Testis (tissue), 3 donors: ENCODE data around the gene CRADD. TPM values are rescaled to one million over a fixed set of nuclear protein-coding genes. Genes with fewer than 3 reads are reported as not detected.

Experiments used
- DNase-seq: peaks from one replicate; pipeline ENCODE4 v3.0.0-alpha.2; 2019
- H3K27ac ChIP-seq, 2 donors: fragments of 200-600 bp; sonication (generic); one replicate each; pipeline ENCODE4 v1.5.1; 2019
- H3K27me3 ChIP-seq: fragments of 200-600 bp; sonication (generic); one replicate; pipeline ENCODE4 v1.5.1; 2019
- H3K36me3 ChIP-seq: fragments of 200-600 bp; sonication (generic); one replicate; pipeline ENCODE4 v1.5.1; 2017; ENCODE audit warnings: low read depth; ENCODE audit errors: missing control alignments
- H3K4me1 ChIP-seq: fragments of 200-600 bp; sonication (generic); one replicate; pipeline ENCODE4 v1.5.1; 2019
- H3K4me3 ChIP-seq, 2 donors: fragments of 200-600 bp; sonication (generic); one replicate each; pipeline ENCODE4 v1.5.1; 2017 to 2019
- H3K9me3 ChIP-seq: fragments of 200-600 bp; sonication (generic); one replicate; pipeline ENCODE4 v1.5.1; 2017
- CTCF ChIP-seq, 3 experiments: fragments of 450-650 bp in 2 of 3; fragments of 200-600 bp in 1 of 3; sonication (generic) in 1 of 3; IDR thresholded peaks; one replicate each; pipeline ENCODE4 v1.5.1; 2016 to 2019; ENCODE audit warnings: antibody characterized with exemption in 3 of 3, mild to moderate bottlenecking in 2 of 3, moderate library complexity in 1 of 3
- POLR2A ChIP-seq: fragments of 450-650 bp; IDR thresholded peaks from one replicate; pipeline ENCODE4 v1.6.1; 2017; ENCODE audit warnings: antibody characterized with exemption, mild to moderate bottlenecking, moderate library complexity
- WGBS, 2 donors: methylation state at CpG; one replicate each; pipeline ENCODE4 v1.1.5; 2018; 5-methylcytosine and 5-hydroxymethylcytosine counted together
- intact Hi-C: fragments of 100-400 bp; cut with DNase I; formaldehyde crosslinking; loops from one replicate; pipeline ENCODE4 v1.15.1; 2023; ENCODE audit warnings: low total_unique reads
- polyA plus RNA-seq: library from polyadenylated mRNA; stranded (reverse); fragments of 350-450 nt; fragmentation: Illumina TruSeq; extraction: RNeasy Lipid Tissue Mini Kit (QIAGEN cat#74804); gene quantifications from one replicate; pipeline ENCODE4 v1.2.3, GENCODE V29; 2014; ENCODE audit warnings: low read depth, low replicate concordance; ENCODE audit not compliant: insufficient read depth
- total RNA-seq, 2 donors: library from RNA; depleted of rRNA; stranded (reverse); fragments of >200 nt; gene quantifications; one replicate each; pipeline ENCODE4 v1.2.3, GENCODE V29; 2016

Gene CRADD
- total and polyA plus RNA-seq, 3 donors from 2014 or later = 43.2 to 53.0 (median 46.0) TPM

GRCh38 chr12:93760275-93760875 is 83.2 kb downstream of the CRADD start:
- Histone ChIP-seq H3K9me3 (no peaks in the 10 kb centered on the region), H3K27me3 (no peaks in the 10 kb centered on the region), H3K27ac (no peak overlapping the region), H3K4me3 (no peak overlapping the region), H3K36me3 (no peaks in the 10 kb centered on the region), H3K4me1 (peaks cover 4% of the 10 kb centered on the region)
- intact Hi-C loops = no loop called here
- 95 to 98% methylated on average over 3 of the region's 3 CpGs for WGBS, 2 donors
- no peak for DNase-seq
- TF ChIP-seq POLR2A (no peak), CTCF (IDR thresholded peaks at IDR 0.05) (no peak)

- Histone ChIP-seq H3K4me1 (peaks cover 12% of the 10 kb centered on the region), H3K27ac (no peak overlapping the region), H3K36me3 (no peaks in the 10 kb centered on the region), H3K27me3 (no peaks in the 10 kb centered on the region), H3K4me3 (no peak overlapping the region), H3K9me3 (no peaks in the 10 kb centered on the region)
- no peak for DNase-seq
- 86 to 87% methylated on average over 3 of the region's 3 CpGs for WGBS, 2 donors
- TF ChIP-seq CTCF (IDR thresholded peaks at IDR 0.05) (no peak), POLR2A (no peak)
- intact Hi-C loops = no loop called here
Measured at GRCh38 chr12:93762059-93762719, 85.0 kb downstream of the CRADD start.

GRCh38 chr12:93762912-93763553 is 85.9 kb downstream of the CRADD start:
- no peak for TF ChIP-seq POLR2A
- TF ChIP-seq CTCF (IDR thresholded peaks at IDR 0.05) = no peak
- peaks cover 12% of the 10 kb centered on the region for H3K4me1 ChIP-seq

GRCh38 chr12:93763746-93764147 is 86.6 kb downstream of the CRADD start:
- Histone ChIP-seq H3K27me3 (no peaks in the 10 kb centered on the region), H3K4me3 (no peak overlapping the region), H3K4me1 (peaks cover 12% of the 10 kb centered on the region), H3K9me3 (no peaks in the 10 kb centered on the region), H3K27ac (no peak overlapping the region), H3K36me3 (no peaks in the 10 kb centered on the region)
- 82 to 85% methylated on average over 3 of the region's 3 CpGs for WGBS, 2 donors
- no peak for TF ChIP-seq CTCF (IDR thresholded peaks at IDR 0.05)
- no peak for TF ChIP-seq POLR2A
- intact Hi-C loops = no loop called here
- DNase-seq = no peak

More at GRCh38 chr12:93762912-93763553, 85.9 kb downstream of the CRADD start:
- no peaks in the 10 kb centered on the region for H3K27me3 ChIP-seq
- intact Hi-C loops = no loop called here
- no peaks in the 10 kb centered on the region for H3K36me3 ChIP-seq
- no peaks in the 10 kb centered on the region for H3K9me3 ChIP-seq
- 90 to 97% methylated on average over 3 of the region's 3 CpGs for WGBS, 2 donors
- no peak for DNase-seq
- no peak overlapping the region for H3K4me3 ChIP-seq
- H3K27ac ChIP-seq = no peak overlapping the region
